ENCODE results near the gene PHKB. TPM values are rescaled to one million over a fixed set of nuclear protein-coding genes. Genes with fewer than 3 reads are reported as not detected.

Gene PHKB
- total RNA-seq, 2 donors from 2014 or later, result 57.7 to 61.5 TPM

- intact Hi-C loops (cut with DNase I), result no loop called here
- no peak for DNase-seq (ENCODE audit: low spot score)
Measured at GRCh38 chr16:47700857-47701587, 239.9 kb downstream of the PHKB start.

DNA sequence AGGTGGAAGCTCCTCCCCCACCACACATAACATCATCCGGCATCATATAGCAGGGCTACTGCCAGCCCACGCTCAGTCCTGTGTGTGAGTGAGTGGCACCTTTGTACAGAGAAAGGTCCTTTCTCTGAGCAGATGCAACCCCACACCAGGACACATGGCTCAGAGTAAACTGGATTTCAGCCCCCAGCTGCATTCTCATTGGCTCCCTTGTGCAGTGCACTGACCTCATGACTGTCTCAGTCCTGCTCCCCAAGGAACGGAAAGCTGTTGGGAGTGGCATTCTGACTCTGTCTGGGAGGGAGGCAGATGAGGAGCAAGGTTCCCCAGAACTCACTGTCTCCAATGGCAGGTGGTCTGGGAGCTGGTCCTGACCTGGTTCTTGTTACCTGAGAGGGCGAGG is 244.1 kb downstream of the PHKB start:
- intact Hi-C loops (cut with DNase I), result no loop called here
- no peak for DNase-seq (ENCODE audit: low spot score)

DNA sequence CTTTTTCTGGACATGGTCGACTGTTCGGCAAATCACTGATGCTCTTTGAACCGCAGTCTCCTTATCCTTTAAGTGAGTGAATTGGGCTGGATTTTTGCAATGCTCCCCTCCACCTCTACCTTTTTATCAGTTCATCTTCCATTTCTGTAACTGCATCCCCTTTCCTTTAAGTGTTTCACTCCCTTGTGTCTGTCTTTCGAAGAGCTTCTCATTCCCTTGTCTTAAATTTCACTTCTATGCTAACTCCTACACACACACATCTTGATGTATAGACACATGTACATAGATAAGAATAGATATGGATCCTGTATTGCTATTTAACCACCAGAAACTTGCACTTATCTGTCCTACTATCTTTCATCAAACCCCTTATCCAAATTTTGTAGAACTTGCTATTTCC is 250.7 kb downstream of the PHKB start:
- DNase-seq (ENCODE audit: low spot score), result no peak
- intact Hi-C loops (cut with DNase I), result no loop called here

DNA sequence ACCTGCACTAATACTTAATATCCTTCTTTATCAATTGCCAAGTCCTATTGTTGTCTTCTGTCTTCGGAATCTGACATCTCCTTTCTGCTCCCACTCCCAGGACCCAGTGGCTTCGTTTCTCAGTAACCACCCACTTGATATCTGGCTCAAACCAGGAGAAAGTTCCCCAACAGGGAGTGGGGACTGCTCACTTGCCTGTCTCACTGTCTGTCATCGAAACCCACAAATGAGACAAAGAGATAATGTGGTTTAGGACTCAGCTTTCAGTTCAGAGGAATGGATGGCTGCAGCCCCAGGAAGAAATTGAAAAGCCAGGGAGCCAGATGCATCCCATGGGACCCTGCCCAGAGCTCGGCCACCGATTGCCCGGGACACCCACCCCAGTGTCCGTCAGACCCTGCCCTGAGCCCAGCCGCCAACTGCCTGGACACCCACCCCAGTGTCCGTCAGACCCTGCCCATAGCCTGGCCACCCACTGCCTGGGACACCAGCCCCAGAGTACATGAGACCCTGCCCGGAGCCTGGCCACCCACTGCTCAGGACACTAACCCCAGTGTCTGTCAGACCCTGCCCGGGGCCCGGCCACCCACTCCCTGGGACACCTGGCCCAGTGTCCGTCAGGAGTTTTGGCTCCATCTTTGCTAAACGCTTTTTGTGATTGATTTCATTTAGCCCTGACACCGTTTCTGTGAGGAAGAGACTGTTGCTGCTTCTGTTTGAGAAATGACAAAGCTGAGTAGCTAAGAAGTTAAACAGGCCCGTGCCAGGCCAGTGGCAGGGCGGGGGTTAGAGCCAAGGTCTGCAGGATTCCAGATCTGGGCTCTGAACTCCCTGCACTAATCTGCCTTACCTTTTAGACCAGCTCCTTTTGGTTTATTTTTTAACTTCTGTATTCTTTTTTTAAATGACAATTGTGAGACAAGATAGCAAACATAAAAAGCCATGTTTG is 251.4 kb downstream of the PHKB start:
- no peak for DNase-seq (ENCODE audit: low spot score)
- intact Hi-C loops (cut with DNase I), result no loop called here

DNA sequence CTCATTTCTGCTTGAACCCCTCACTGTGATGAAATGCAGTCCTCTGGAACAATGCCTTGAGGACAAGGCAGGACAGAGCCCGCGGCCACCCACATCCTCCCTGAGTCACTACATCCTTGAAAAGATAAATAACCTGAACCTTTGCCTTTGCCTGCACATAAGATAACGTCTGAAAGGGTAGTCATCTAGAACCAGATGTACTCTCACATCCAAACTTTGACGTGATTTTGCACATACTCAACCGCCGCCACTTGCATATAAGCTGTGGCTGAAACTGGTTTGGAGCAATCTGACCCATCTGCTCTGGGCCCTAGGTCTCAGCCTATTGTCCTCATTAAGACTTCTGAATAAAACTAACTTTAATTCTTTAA is 252.1 kb downstream of the PHKB start:
- intact Hi-C loops (cut with DNase I), result no loop called here
- no peak for DNase-seq (ENCODE audit: low spot score)

DNA sequence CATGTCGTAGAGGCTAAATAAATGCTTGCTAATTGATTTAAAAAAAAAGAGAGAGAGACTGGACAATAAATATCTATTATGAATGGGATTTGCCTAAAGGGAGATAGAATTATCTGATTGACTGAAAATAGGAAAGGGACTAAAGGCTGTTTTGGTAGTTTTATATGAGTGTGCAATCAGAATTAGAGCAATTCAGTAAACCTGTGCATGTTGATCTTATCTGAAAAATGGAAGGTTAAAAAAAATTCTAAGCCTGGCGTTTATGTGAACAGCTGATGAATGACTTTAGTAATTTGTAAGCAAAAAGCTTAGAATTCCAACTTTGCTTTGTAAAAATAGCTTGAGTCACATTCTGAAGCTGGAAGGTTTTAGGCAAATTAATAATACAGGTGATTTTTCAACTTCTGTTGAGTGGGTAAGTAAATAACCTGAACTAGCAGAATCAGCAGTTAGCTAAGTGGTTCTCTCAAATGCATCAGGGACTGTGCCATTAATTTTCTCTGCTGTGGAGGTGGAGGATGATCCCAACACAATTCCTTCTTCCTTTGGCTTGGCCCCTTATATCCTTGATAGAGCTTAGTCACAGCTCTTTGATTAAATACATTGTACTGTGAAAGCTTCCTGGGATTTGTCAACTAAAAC is 254.4 kb downstream of the PHKB start:
- no peak for DNase-seq (ENCODE audit: low spot score)
- intact Hi-C loops (cut with DNase I), result no loop called here

- DNase-seq (ENCODE audit: low spot score), result no peak
- intact Hi-C loops (cut with DNase I), result no loop called here
Measured at GRCh38 chr16:47716571-47716970, 255.4 kb downstream of the PHKB start.

DNA sequence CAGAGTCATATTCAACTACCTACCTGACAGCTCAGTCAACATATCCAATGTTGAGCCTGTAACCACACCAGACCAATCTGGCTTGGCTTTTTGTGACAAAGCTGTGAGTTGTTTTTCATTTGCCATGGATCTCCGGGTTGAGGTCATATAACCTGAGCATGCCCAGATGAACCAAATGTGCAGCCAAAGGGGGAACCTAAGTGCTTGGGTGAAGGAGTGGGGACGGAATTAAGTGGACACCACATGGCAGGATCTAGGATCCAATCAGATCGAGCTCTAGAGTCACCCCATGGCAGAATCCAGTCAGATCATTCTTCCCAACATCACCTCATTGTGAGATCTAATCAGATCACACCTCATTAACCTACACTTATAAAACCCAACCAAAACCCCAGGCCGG is 258.6 kb downstream of the PHKB start:
- intact Hi-C loops (cut with DNase I), result loop anchor here in 1 of 2 donors (5.0 kb wide), 1 partner anchor 933 kb away; no protein-coding TSS in a partner anchor
- DNase-seq (ENCODE audit: low spot score), result no peak

GRCh38 chr16:47721006-47721637 is 260.0 kb downstream of the PHKB start:
- intact Hi-C loops (cut with DNase I), result loop anchor here in 1 of 2 donors (5.0 kb wide), 1 partner anchor 931 kb away; no protein-coding TSS in a partner anchor
- DNase-seq (ENCODE audit: low spot score), result no peak

GRCh38 chr16:47722046-47722445 is 260.9 kb downstream of the PHKB start:
- intact Hi-C loops (cut with DNase I), result loop anchor here in 1 of 2 donors (5.0 kb wide), 1 partner anchor 930 kb away; no protein-coding TSS in a partner anchor
- DNase-seq (ENCODE audit: low spot score), result no peak

GRCh38 chr16:47724115-47724785 is 263.1 kb downstream of the PHKB start:
- DNase-seq (ENCODE audit: low spot score), result no peak
- intact Hi-C loops (cut with DNase I), result loop anchor here in 1 of 2 donors (5.0 kb wide), 1 partner anchor 928 kb away; no protein-coding TSS in a partner anchor

DNA sequence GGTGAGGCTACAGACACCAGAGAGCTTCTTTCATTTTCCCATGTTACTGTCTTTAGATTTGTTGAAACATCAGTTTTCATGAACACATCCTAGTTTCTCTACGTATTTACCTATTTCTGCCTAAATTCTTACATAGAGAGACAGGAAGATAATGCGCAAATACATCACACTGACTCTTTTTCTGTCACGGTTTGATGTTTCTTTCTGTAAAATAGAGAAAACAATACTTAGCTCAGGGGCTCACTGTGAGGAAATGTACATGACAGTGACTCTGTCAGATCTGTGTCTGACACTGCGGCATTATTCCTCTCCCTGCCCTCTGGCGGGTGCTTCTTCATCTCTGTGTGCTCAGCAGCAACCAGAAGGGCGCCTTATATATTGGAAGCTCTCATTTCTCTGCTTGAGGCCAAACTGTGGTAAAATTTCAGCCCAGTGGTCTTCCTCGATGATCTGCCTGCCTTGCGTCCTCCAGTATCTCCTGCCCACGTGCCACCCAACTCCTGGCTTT is 264.1 kb downstream of the PHKB start:
- DNase-seq (ENCODE audit: low spot score), result no peak
- intact Hi-C loops (cut with DNase I), result no loop called here

DNA sequence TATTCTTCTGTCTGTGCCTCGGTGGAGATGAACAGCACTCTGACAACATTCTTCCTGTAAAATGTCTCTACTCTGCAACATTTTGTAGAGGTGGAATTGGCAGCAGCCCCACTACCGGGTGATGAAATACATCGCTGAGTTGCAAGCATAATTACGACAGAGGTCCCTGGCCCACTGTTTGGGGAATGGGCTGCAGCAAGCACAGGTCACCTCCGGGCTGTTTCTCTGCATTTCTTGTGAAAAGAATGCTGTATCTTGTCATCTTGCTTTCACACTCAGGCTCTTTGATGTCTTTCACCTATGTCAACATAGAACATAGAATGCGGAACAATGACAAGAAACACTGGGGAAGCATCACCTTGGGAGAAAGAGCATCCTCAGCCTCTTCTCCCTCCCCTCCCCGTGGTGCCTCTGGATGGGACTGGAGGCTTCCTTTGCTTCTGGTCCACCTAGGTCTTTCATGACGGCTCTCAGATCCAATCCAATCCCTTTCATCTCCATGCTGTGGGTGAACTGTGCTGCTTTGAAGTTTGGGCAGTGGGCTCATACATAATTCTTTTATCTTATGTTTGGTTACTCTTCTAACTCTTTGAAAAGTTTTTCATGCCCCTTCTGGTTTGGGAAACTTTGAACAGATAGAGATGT is 265.0 kb downstream of the PHKB start:
- intact Hi-C loops (cut with DNase I), result no loop called here
- DNase-seq (ENCODE audit: low spot score), result no peak

- intact Hi-C loops (cut with DNase I), result no loop called here
- no peak for DNase-seq (ENCODE audit: low spot score)
Measured at GRCh38 chr16:47727131-47727530, 266.0 kb downstream of the PHKB start.

DNA sequence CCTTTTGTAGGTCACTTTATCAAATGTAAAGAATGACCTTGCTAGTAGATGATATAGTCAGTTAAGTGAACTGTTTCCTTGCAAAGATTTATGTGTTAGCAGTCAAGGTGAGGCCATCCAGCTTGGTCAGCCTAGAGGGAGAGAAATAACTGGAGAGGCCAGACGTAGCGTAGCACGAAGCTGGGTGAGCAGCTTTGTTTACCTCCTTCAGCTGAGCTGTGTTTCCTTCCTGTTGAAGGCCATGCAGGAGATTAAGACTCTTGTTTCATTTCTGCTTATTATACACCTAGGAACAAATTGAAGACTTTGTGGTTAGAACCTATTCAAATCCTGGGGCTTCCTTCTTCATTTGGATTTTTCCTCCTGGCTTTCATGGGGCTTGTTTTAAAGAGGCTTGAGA is 267.1 kb downstream of the PHKB start:
- DNase-seq (ENCODE audit: low spot score), result no peak
- intact Hi-C loops (cut with DNase I), result no loop called here

GRCh38 chr16:47729701-47730100 is 268.6 kb downstream of the PHKB start:
- intact Hi-C loops (cut with DNase I), result loop anchor here in 1 of 2 donors (1.0 kb wide), 1 partner anchor 15 kb away; no protein-coding TSS in a partner anchor
- no peak for DNase-seq (ENCODE audit: low spot score)

DNA sequence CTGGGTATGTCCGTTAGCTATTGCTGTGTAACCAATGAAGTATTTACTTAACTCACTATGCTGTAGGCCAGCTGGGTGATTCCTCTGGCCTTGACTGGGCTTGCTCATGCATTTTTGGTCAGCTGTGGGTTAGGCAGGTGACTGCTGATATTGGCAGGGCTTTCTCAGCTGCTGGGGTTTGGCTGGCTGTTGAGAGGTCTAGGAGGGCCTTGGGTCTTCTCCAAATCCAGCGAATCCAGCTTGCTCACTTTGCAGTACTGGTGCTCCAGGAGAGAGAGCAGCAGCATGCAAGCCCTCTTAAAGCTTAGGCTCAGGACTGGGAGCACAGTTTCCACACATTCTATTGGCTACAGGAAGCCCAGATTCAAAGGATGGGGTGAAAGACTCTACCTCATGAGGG is 270.1 kb downstream of the PHKB start:
- intact Hi-C loops (cut with DNase I), result no loop called here
- DNase-seq (ENCODE audit: low spot score), result no peak

GRCh38 chr16:47732122-47732521 is 271.0 kb downstream of the PHKB start:
- intact Hi-C loops (cut with DNase I), result no loop called here
- DNase-seq (ENCODE audit: low spot score), result no peak
